Activated CD4-positive, alpha-beta memory T cell treated with anti-CD3 and anti-CD28 coated beads for 36 hours (primary cell): ENCODE results near the gene DNTT. TPM values are rescaled to one million over a fixed set of nuclear protein-coding genes. Genes with fewer than 3 reads are reported as not detected.

Experiments used
- CTCF ChIA-PET: fragments of 350-600 bp; sonication (Branson Sonifier 250); formaldehyde crosslinking; loops from one replicate; lab custom pipeline; 2021; ENCODE audit warnings: antibody characterized with exemption, inconsistent platforms; lab: Charles Lee
- POLR2A ChIA-PET: fragments of 350-600 bp; sonication (Branson Sonifier 250); formaldehyde crosslinking; loops from one replicate; lab custom pipeline; 2021; ENCODE audit warnings: antibody characterized with exemption; lab: Charles Lee
- DNase-seq: peaks from one replicate; pipeline ENCODE4 v3.0.0-alpha.2; 2020
- H3K27ac Mint-ChIP-seq: one replicate; pipeline ENCODE4 v1.8.0; 2021; ENCODE audit warnings: mixed read lengths
- H3K27me3 Mint-ChIP-seq: one replicate; pipeline ENCODE4 v1.8.0; 2021; ENCODE audit warnings: mixed read lengths
- H3K36me3 Mint-ChIP-seq: one replicate; pipeline ENCODE4 v1.8.0; 2021; ENCODE audit warnings: mixed read lengths
- H3K4me1 Mint-ChIP-seq: one replicate; pipeline ENCODE4 v1.8.0; 2021; ENCODE audit warnings: low read depth, mixed read lengths
- H3K4me3 Mint-ChIP-seq: one replicate; pipeline ENCODE4 v1.8.0; 2021; ENCODE audit warnings: mild to moderate bottlenecking, mixed read lengths
- H3K9me3 Mint-ChIP-seq: one replicate; pipeline ENCODE4 v1.8.0; 2021; ENCODE audit warnings: mixed read lengths
- intact Hi-C: fragments of 100-400 bp; cut with micrococcal nuclease; formaldehyde crosslinking; loops from one replicate; pipeline ENCODE4 v1.15.1; 2023
- total RNA-seq, 2 experiments: library from RNA; stranded (reverse); gene quantifications; one replicate each; pipeline ENCODE4 v1.2.3, GENCODE V29; 2021

The DNTT gene
- total RNA-seq, 2 experiments from 2014 or later = not detected

- intact Hi-C loops = loop anchor here (1.0 to 5.0 kb wide), 5 partner anchors 111 to 646 kb away; partner anchors contain the start of genes CC2D2B and ZNF518A
- CTCF ChIA-PET = interaction anchor here (0.6 to 4.7 kb wide), 14 partner anchors 9 to 324 kb away, joined by 3 to 30 read pairs (median 4); no protein-coding TSS in a partner anchor
- no peaks in the 10 kb centered on the region for H3K36me3 Mint-ChIP-seq
Observed at GRCh38 chr10:96339956-96340904, 36.0 kb downstream of the DNTT start.

DNA sequence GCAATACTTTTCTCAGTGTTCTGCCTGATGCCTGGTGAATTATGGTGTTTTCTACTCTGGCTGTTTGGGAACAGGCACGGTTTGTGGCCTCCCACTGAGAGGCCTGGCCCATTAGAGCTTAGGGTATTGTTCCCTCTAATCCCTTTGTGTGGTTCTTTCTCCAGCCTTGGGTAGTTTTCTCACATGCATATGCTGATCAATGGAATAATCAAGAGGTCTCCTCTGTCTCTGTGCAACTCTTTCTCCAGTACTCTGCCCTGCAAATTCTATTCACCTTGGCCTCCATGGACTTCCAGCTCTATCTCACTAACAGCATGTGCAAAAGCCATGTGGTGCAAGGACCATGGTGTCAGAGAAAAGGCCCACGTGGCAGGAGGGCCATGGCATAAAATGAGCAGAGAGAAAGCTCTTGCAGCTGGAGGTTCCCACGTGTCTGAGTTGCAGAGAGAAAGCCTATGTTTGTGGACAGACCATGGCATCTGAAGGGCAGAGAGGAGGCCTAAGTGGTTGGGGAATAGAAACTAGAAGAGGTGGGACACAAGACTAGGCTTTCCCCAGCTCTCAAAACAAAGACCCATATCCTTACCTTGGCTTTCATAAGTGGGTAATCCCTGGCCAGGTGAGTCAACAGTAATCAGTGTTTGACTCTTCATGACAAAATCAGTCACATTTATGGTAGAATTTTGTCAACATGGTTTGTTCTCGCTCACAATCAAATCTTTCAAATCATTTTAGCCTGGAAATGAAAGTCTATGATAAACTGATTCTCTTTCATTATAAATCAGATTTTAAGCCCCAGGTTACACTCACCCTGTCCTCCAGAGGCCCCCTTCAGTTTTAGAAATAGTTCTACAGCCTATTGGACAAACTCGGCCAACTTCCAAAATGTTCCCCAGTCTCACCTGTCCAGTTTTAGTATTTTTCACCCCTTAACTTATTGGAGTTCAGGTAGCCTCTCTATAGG is 37.3 kb downstream of the DNTT start:
- Mint-ChIP-seq H3K4me3 (no peak overlapping the region), H3K36me3 (peaks cover 5% of the 10 kb centered on the region), H3K27me3 (peaks cover 14% of the 10 kb centered on the region), H3K27ac (no peak overlapping the region), H3K4me1 (peaks cover 7% of the 10 kb centered on the region), H3K9me3 (peaks cover 8% of the 10 kb centered on the region)
- peak; percentile 26 for DNase-seq
- ChIA-PET CTCF (interaction anchor here (0.9 to 4.7 kb wide), 10 partner anchors 10 to 325 kb away, joined by 3 to 30 read pairs (median 4); no protein-coding TSS in a partner anchor), POLR2A (interaction anchor here (0.6 to 0.7 kb wide), 2 partner anchors 491 to 1750 kb away, joined by 3 to 4 read pairs; no protein-coding TSS in a partner anchor)
- intact Hi-C loops = loop anchor here (1.0 to 5.0 kb wide), 5 partner anchors 113 to 434 kb away; partner anchors contain the start of genes CC2D2B and ZNF518A

More at GRCh38 chr10:96339956-96340904, 36.0 kb downstream of the DNTT start:
- Mint-ChIP-seq H3K27me3 (peaks cover 11% of the 10 kb centered on the region), H3K4me3 (no peak overlapping the region), H3K9me3 (no peaks in the 10 kb centered on the region), H3K4me1 (peaks cover 7% of the 10 kb centered on the region), H3K27ac (no peak overlapping the region)
- POLR2A ChIA-PET = no interaction called here
- peak; percentile 71 for DNase-seq

DNA sequence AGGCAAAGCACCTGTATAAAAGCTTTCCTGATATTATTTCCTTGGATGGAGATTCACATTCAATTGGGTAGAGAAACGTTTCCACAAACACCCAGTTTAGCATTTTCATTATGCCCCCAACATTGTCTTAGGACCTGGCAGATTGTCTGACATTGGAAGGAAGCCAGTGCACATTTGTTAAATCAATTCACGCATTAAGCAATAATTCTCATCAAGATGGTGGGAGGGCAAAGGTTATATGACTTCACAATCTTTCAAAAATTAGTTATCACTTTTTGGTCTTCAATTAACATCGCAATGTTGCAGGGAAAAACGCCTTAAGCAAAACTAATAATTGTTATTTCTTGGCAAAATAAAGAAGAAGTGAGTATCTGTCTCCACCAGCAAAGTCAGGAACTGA is 38.2 kb downstream of the DNTT start:
- POLR2A ChIA-PET = no interaction called here
- CTCF ChIA-PET = no interaction called here

DNA sequence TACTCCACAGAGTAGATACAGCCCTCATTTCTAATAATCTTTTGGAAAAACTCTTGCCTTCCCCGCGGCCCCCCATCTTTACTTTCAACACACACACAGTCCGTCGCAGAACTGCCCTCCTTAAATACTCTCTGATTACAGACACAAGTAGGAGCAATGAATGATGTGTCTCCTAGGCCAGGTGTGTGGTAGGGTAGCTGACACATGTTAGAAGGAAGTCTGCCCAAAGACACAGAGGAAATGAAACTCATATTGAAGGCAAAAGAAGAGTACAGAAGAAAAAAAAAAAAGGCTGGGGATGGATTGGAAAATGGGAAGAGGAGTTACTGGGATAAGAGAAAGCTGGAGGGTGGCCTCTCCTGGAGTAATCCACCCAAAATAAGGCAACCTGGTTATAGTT is 39.9 kb downstream of the DNTT start:
- H3K27me3 Mint-ChIP-seq = peaks cover 23% of the 10 kb centered on the region
- ChIA-PET POLR2A (no interaction called here), CTCF (no interaction called here)
- DNase-seq = no peak
- H3K36me3 Mint-ChIP-seq = peaks cover 5% of the 10 kb centered on the region
- peaks cover 7% of the 10 kb centered on the region for H3K4me1 Mint-ChIP-seq
- no peak overlapping the region for H3K27ac Mint-ChIP-seq
- peaks cover 8% of the 10 kb centered on the region for H3K9me3 Mint-ChIP-seq
- intact Hi-C loops = loop anchor here (5.0 kb wide), 2 partner anchors 212 to 437 kb away; partner anchors contain the start of genes CC2D2B and ZNF518A
- H3K4me3 Mint-ChIP-seq = no peak overlapping the region

More for the DNA sequence above, 38.2 kb downstream of the DNTT start:
- Mint-ChIP-seq H3K4me1 (peaks cover 7% of the 10 kb centered on the region), H3K9me3 (peaks cover 8% of the 10 kb centered on the region), H3K27ac (no peak overlapping the region), H3K36me3 (peaks cover 5% of the 10 kb centered on the region), H3K4me3 (no peak overlapping the region), H3K27me3 (peaks cover 17% of the 10 kb centered on the region)
- DNase-seq = no peak
- intact Hi-C loops = loop anchor here (5.0 kb wide), 2 partner anchors 210 to 435 kb away; partner anchors contain the start of genes CC2D2B and ZNF518A

DNA sequence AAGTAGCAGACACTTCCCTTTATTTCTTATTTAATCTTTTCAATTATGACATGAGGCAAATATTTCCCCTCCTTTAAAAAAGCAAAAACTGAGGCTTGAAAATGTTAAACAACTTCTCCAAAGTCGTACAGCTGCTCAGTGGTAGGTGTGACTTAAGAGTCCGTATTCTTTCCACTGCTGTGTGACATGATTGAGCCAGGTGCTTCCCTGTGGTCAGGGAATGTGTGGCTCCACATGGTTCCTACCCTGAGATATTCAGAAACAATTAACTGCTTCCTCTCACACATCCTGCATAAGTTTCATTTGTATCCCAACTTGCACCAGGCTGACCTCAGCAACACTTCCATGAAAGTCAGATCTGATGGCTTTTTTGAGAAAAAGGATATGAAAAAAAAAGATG is 41.0 kb downstream of the DNTT start:
- peaks cover 7% of the 10 kb centered on the region for H3K4me1 Mint-ChIP-seq
- H3K27me3 Mint-ChIP-seq = peaks cover 25% of the 10 kb centered on the region
- CTCF ChIA-PET = no interaction called here
- H3K9me3 Mint-ChIP-seq = peaks cover 8% of the 10 kb centered on the region
- H3K4me3 Mint-ChIP-seq = no peak overlapping the region
- POLR2A ChIA-PET = no interaction called here
- DNase-seq = no peak
- intact Hi-C loops = no loop called here
- peaks cover 5% of the 10 kb centered on the region for H3K36me3 Mint-ChIP-seq
- H3K27ac Mint-ChIP-seq = no peak overlapping the region

GRCh38 chr10:96346295-96346694 is 42.1 kb downstream of the DNTT start:
- H3K9me3 Mint-ChIP-seq = peaks cover 8% of the 10 kb centered on the region
- DNase-seq = no peak
- intact Hi-C loops = no loop called here
- peaks cover 27% of the 10 kb centered on the region for H3K27me3 Mint-ChIP-seq
- ChIA-PET POLR2A (no interaction called here), CTCF (no interaction called here)
- H3K4me1 Mint-ChIP-seq = peaks cover 6% of the 10 kb centered on the region
- peaks cover 5% of the 10 kb centered on the region for H3K36me3 Mint-ChIP-seq
- no peak overlapping the region for H3K4me3 Mint-ChIP-seq
- H3K27ac Mint-ChIP-seq = no peak overlapping the region

GRCh38 chr10:96352027-96352426 is 47.8 kb downstream of the DNTT start:
- POLR2A ChIA-PET = no interaction called here
- CTCF ChIA-PET = interaction anchor here (0.6 to 0.7 kb wide), 2 partner anchors 14 to 19 kb away, joined by 3 to 4 read pairs; no protein-coding TSS in a partner anchor
- H3K4me3 Mint-ChIP-seq = no peak overlapping the region
- no peaks in the 10 kb centered on the region for H3K4me1 Mint-ChIP-seq
- H3K9me3 Mint-ChIP-seq = no peaks in the 10 kb centered on the region
- no peak overlapping the region for H3K27ac Mint-ChIP-seq
- H3K36me3 Mint-ChIP-seq = no peaks in the 10 kb centered on the region
- peaks cover 21% of the 10 kb centered on the region for H3K27me3 Mint-ChIP-seq
- no peak for DNase-seq
- intact Hi-C loops = no loop called here

DNA sequence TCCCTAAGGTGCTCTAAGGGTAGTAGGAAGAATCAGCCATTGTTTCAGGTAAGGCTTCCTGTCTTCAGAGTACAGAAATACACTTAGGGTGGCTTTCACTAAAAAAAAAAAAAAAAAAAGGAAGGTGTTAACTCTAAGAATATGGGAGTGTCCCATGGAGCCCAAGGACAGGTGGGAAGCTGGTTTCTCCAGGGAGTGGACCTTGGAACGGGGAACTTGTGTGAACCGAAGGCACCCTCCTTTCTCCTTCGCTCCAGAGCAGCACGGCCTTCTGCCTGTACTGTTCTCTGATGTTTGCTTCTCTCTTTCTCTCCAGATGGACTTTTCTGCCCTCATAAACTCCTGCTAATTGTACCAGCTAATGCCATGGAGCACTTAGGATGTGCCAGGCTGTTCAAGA is 48.3 kb downstream of the DNTT start:
- Mint-ChIP-seq H3K27ac (no peak overlapping the region), H3K36me3 (no peaks in the 10 kb centered on the region), H3K4me1 (no peaks in the 10 kb centered on the region), H3K27me3 (peaks cover 19% of the 10 kb centered on the region), H3K4me3 (no peak overlapping the region), H3K9me3 (no peaks in the 10 kb centered on the region)
- ChIA-PET CTCF (interaction anchor here (0.6 to 0.7 kb wide), 2 partner anchors 14 to 18 kb away, joined by 3 to 4 read pairs; no protein-coding TSS in a partner anchor), POLR2A (no interaction called here)
- no peak for DNase-seq
- intact Hi-C loops = no loop called here

DNA sequence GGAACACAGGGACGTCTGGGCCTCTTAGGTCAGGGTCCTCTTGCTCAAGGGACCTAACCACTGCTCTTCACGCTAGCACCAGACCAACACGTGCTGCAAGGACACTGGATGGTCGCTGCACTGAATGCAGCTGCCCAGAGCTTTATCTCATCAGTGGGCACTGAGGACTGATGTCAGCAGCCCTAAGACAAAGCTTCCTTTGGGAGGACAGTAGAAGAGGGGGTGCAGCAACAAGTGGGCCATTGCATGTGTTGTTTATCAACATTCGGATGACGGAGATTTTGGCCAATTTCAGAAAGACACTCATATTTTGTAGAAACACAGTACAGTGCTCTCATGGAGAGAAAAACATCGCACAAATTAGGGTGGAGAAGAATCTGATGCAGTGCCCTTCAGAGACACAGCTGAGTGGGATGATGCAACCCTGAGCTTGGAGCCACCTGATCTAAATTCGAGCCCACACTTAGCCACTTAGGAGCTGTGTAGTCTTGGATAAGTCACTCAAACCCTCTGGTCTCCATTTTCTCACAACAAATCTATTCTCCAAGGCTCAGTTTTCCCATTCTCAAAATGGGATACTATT is 52.9 kb downstream of the DNTT start:
- Mint-ChIP-seq H3K27ac (no peak overlapping the region), H3K4me3 (no peak overlapping the region)
- POLR2A ChIA-PET = no interaction called here

DNA sequence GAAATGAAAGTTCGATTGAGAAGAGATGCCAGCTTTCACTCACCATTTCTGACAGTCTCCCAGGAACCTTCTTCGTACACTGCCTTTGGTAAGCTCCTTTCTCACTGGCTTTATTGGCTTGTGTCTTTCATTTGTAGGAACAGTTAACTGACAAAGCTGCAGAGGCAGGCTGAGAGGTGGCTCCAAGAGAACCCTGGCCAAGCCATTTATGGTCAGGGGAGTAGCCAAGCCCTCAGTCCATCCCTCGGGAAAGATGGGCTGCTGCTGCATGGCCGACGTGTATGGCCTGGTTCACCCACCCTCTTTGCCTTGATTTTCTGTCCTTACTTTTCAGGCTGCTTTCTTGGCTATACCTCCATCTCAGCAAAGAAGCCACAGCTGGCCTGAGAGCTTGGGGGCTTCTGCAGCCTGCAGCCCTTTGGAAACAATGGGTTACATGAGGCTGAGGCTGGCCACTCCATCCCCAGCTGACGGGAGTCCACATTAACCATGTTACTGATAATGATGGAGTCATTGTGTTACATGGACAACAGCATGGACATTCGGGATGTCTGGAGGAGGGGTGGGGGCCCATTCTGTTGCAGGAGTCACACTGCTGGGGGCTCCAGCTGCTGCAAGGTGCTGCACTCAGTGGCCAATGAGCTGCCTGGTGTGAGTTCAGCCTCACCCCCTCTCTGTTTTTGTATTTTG is 54.8 kb downstream of the DNTT start, which contains the start of gene OPALIN:
Gene OPALIN, minus strand, starts transcription at position 152 of the 690 bp plus-strand sequence. Its CDS starts 106 bp downstream, at position 46.
- ChIA-PET POLR2A (no interaction called here), CTCF (interaction anchor here (2.6 kb wide), 1 partner anchor 11 kb away, joined by 8 read pairs; no protein-coding TSS in a partner anchor)
- Mint-ChIP-seq H3K4me3 (no peak within 1 kb of the TSS), H3K27ac (no peak within 1 kb of the TSS), H3K4me1 (no peaks in the 10 kb centered on the region), H3K36me3 (no peaks in the 10 kb centered on the region), H3K27me3 (peaks cover 10% of the 10 kb centered on the region), H3K9me3 (no peaks in the 10 kb centered on the region)
- intact Hi-C loops = no loop called here
- no peak for DNase-seq

More for the DNA sequence above, 52.9 kb downstream of the DNTT start:
- DNase-seq = no peak
- CTCF ChIA-PET = interaction anchor here (2.6 kb wide), 1 partner anchor 13 kb away, joined by 8 read pairs; no protein-coding TSS in a partner anchor
- H3K27me3 Mint-ChIP-seq = peaks cover 10% of the 10 kb centered on the region
- H3K36me3 Mint-ChIP-seq = no peaks in the 10 kb centered on the region
- no peaks in the 10 kb centered on the region for H3K9me3 Mint-ChIP-seq
- intact Hi-C loops = no loop called here
- H3K4me1 Mint-ChIP-seq = no peaks in the 10 kb centered on the region
